Melanocyte of skin (primary cell): ENCODE data around the gene SREK1IP1. TPM values are rescaled to one million over a fixed set of nuclear protein-coding genes. Genes with fewer than 3 reads are reported as not detected.

Source experiments
- total RNA-seq, 2 donors: library from RNA; depleted of rRNA; stranded (reverse); fragments of >200 nt; gene quantifications; 2 replicates each; pipeline ENCODE4 v1.2.3, GENCODE V29; 2012

Gene SREK1IP1
- total RNA-seq = 1 to 10 TPM; 4.5 to 6.0 TPM

GRCh38 chr5:64768358-64769312, at the start of gene SREK1IP1, which contains the start of gene CWC27:
Gene SREK1IP1, minus strand, starts transcription at chr5:64768691. Its CDS starts 174 bp downstream, at chr5:64768517.
Gene CWC27, plus strand, starts transcription at chr5:64768930. Its CDS starts 217 bp downstream, at chr5:64769147.

GRCh38 chr5:64690417-64691151, 77.9 kb downstream of the SREK1IP1 start, which contains the start of gene SHISAL2B:
Gene SHISAL2B, plus strand, starts transcription at chr5:64690503. Its CDS starts 121 bp downstream, at chr5:64690624.

Other genes with a start within 250 kb of the SREK1IP1 start
- not detected for gene SHISAL2B, start 78.2 kb downstream of the SREK1IP1 start, total RNA-seq
- 1 to 10 TPM; 8.6 to 9.3 TPM for gene CWC27, start 239 bp upstream of the SREK1IP1 start, total RNA-seq